GM18951 (cell line): Measurements from ENCODE around the gene NDE1.
"Not testable (repeated sequence)": the region's sequence is repeated elsewhere in the genome, so short reads cannot be mapped to it uniquely, and the experiment has no call there.

Experiments
- POLR2A ChIP-seq: IDR thresholded peaks from 4 replicates; pipeline ENCODE4 v1.6.1; 2011; ENCODE audit warnings: mild to moderate bottlenecking; ENCODE audit not compliant: insufficient read length, insufficient read depth; ENCODE audit errors: extremely low read depth
- in situ Hi-C: fragments of 300-500 bp; cut with MboI; formaldehyde crosslinking; loops from one replicate; pipeline ENCODE4 v1.12.0; 2022; ENCODE audit warnings: low sequenced_read_pairs, mixed read lengths, inconsistent platforms; ENCODE audit not compliant: unreplicated experiment

NDE1 gene

GRCh38 chr16:15682105-15682570 is 32.1 kb downstream of the NDE1 start:
- TF ChIP-seq POLR2A, result no peak
- in situ Hi-C loops, result no loop called here

GRCh38 chr16:15686287-15686686 is 36.2 kb downstream of the NDE1 start:
- in situ Hi-C loops, result no loop called here
- TF ChIP-seq POLR2A, result no peak

GRCh38 chr16:15689290-15689689 is 39.2 kb downstream of the NDE1 start:
- TF ChIP-seq POLR2A, result no peak
- in situ Hi-C loops, result no loop called here

- TF ChIP-seq POLR2A, result no peak
- in situ Hi-C loops, result no loop called here
Observed at GRCh38 chr16:15690296-15690695, 40.3 kb downstream of the NDE1 start.

GRCh38 chr16:15691046-15691445 is 41.0 kb downstream of the NDE1 start:
- TF ChIP-seq POLR2A, result no peak
- in situ Hi-C loops, result no loop called here

GRCh38 chr16:15692508-15692907 is 42.5 kb downstream of the NDE1 start:
- in situ Hi-C loops, result not testable (repeated sequence)

- TF ChIP-seq POLR2A, result no peak
- in situ Hi-C loops, result no loop called here
Observed at GRCh38 chr16:15694499-15694898, 44.5 kb downstream of the NDE1 start.

GRCh38 chr16:15699819-15700218 is 49.8 kb downstream of the NDE1 start:
- TF ChIP-seq POLR2A, result no peak
- in situ Hi-C loops, result no loop called here

- in situ Hi-C loops, result no loop called here
- no peak for TF ChIP-seq POLR2A
Observed at GRCh38 chr16:15701367-15701766, 51.3 kb downstream of the NDE1 start.

- no peak for TF ChIP-seq POLR2A
- in situ Hi-C loops, result no loop called here
Observed at GRCh38 chr16:15701975-15702970, 52.2 kb downstream of the NDE1 start.

GRCh38 chr16:15703029-15703736 is 53.1 kb downstream of the NDE1 start:
- TF ChIP-seq POLR2A, result no peak
- in situ Hi-C loops, result no loop called here

GRCh38 chr16:15704545-15704987 is 54.5 kb downstream of the NDE1 start:
- in situ Hi-C loops, result no loop called here
- TF ChIP-seq POLR2A, result no peak

- no peak for TF ChIP-seq POLR2A
- in situ Hi-C loops, result no loop called here
Observed at GRCh38 chr16:15705064-15705565, 55.1 kb downstream of the NDE1 start.
